H9 (cell line): ENCODE data around the gene KLF13. TPM values are rescaled to one million over a fixed set of nuclear protein-coding genes. Genes with fewer than 3 reads are reported as not detected.

Experiments
- DNase-seq: peaks from one replicate; pipeline ENCODE4 v3.0.0-alpha.2; 2017
- H2AFZ ChIP-seq: one replicate; pipeline ENCODE4 v1.6.1; 2013; ENCODE audit warnings: mild to moderate bottlenecking, low read length, control low read depth, moderate library complexity
- H2AK5ac ChIP-seq: 2 replicates; pipeline ENCODE4 v1.6.1; 2013; ENCODE audit warnings: low read length, control low read depth, mixed read lengths; ENCODE audit not compliant: insufficient read length
- H2BK120ac ChIP-seq: one replicate; pipeline ENCODE4 v1.6.1; 2013; ENCODE audit warnings: low read depth, mild to moderate bottlenecking, low read length, control low read depth, inconsistent platforms; ENCODE audit not compliant: poor library complexity, severe bottlenecking
- H2BK12ac ChIP-seq: 2 replicates; pipeline ENCODE4 v1.6.1; 2013; ENCODE audit warnings: low read length, control low read depth, mixed read lengths, low read depth; ENCODE audit not compliant: insufficient read length
- H2BK15ac ChIP-seq: 2 replicates; pipeline ENCODE4 v1.6.1; 2013; ENCODE audit warnings: low read depth, low read length, control low read depth
- H2BK20ac ChIP-seq: one replicate; pipeline ENCODE4 v1.6.1; 2013; ENCODE audit warnings: low read depth, mild to moderate bottlenecking, low read length, control low read depth, inconsistent platforms; ENCODE audit not compliant: poor library complexity, severe bottlenecking
- H2BK5ac ChIP-seq: 2 replicates; pipeline ENCODE4 v1.6.1; 2013; ENCODE audit warnings: low read length, control low read depth, mixed read lengths; ENCODE audit not compliant: insufficient read length
- H3K14ac ChIP-seq: 2 replicates; pipeline ENCODE4 v1.6.1; 2013; ENCODE audit warnings: low read length, control low read depth; ENCODE audit not compliant: insufficient read depth
- H3K18ac ChIP-seq: 2 replicates; pipeline ENCODE4 v1.6.1; 2013; ENCODE audit warnings: low read depth, mild to moderate bottlenecking, mixed read lengths, low read length, control low read depth; ENCODE audit not compliant: insufficient read length
- H3K23ac ChIP-seq: 2 replicates; pipeline ENCODE4 v1.6.1; 2013; ENCODE audit warnings: low read length, control low read depth, mixed read lengths, low read depth; ENCODE audit not compliant: insufficient read length
- H3K23me2 ChIP-seq: 2 replicates; pipeline ENCODE4 v1.6.1; 2013; ENCODE audit warnings: low read depth, mild to moderate bottlenecking, mixed read lengths, low read length, control low read depth; ENCODE audit not compliant: insufficient read length, poor library complexity, severe bottlenecking
- H3K27ac ChIP-seq: 2 replicates; pipeline ENCODE4 v1.5.1; 2013; ENCODE audit warnings: low read length, control low read depth, mixed read lengths, low read depth; ENCODE audit not compliant: insufficient read length
- H3K27me3 ChIP-seq: 2 replicates; pipeline ENCODE4 v1.6.1; 2013; ENCODE audit warnings: low read length, control low read depth, inconsistent platforms; ENCODE audit not compliant: insufficient read depth
- H3K4ac ChIP-seq: 2 replicates; pipeline ENCODE4 v1.6.1; 2013; ENCODE audit warnings: low read depth, mild to moderate bottlenecking, control low read depth, inconsistent platforms, low read length, moderate library complexity
- H3K4me1 ChIP-seq: 2 replicates; pipeline ENCODE4 v1.6.1; 2013; ENCODE audit warnings: low read length, control low read depth, inconsistent platforms; ENCODE audit not compliant: insufficient read depth
- H3K4me2 ChIP-seq: 2 replicates; pipeline ENCODE4 v1.6.1; 2013; ENCODE audit warnings: low read length, control low read depth, mixed read lengths; ENCODE audit not compliant: insufficient read length, insufficient read depth
- H3K56ac ChIP-seq: 2 replicates; pipeline ENCODE4 v1.6.1; 2013; ENCODE audit warnings: low read depth, mild to moderate bottlenecking, mixed read lengths, low read length, control low read depth; ENCODE audit not compliant: insufficient read length
- H3K79me1 ChIP-seq: 2 replicates; pipeline ENCODE4 v1.6.1; 2013; ENCODE audit warnings: low read depth, mild to moderate bottlenecking, moderate library complexity, low read length, control low read depth, inconsistent platforms; ENCODE audit not compliant: insufficient read depth, poor library complexity, severe bottlenecking
- H3K79me2 ChIP-seq: 2 replicates; pipeline ENCODE4 v1.6.1; 2013; ENCODE audit warnings: low read length, control low read depth, inconsistent platforms; ENCODE audit not compliant: insufficient read depth
- H3K9ac ChIP-seq: 2 replicates; pipeline ENCODE4 v1.6.1; 2013; ENCODE audit warnings: low read length, control low read depth, mixed read lengths; ENCODE audit not compliant: insufficient read length; ENCODE audit errors: extremely low read depth
- H3K9me3 ChIP-seq: one replicate; pipeline ENCODE4 v1.6.1; 2013; ENCODE audit warnings: low read depth, low read length, inconsistent platforms; ENCODE audit not compliant: control insufficient read depth
- H3T11ph ChIP-seq: one replicate; pipeline ENCODE4 v1.6.1; 2013; ENCODE audit warnings: mild to moderate bottlenecking, low read length, control low read depth, inconsistent platforms
- H4K20me1 ChIP-seq: one replicate; pipeline ENCODE4 v1.6.1; 2013; ENCODE audit not compliant: control insufficient read depth, insufficient read length, insufficient read depth
- H4K5ac ChIP-seq: 2 replicates; pipeline ENCODE4 v1.6.1; 2013; ENCODE audit warnings: low read depth, mild to moderate bottlenecking, mixed read lengths, low read length, control low read depth; ENCODE audit not compliant: insufficient read length
- H4K8ac ChIP-seq: replicated peaks from 2 replicates; pipeline ENCODE4 v1.6.1; 2013; ENCODE audit warnings: low read length, control low read depth, mixed read lengths, low read depth; ENCODE audit not compliant: insufficient read length
- H4K91ac ChIP-seq: 2 replicates; pipeline ENCODE4 v1.6.1; 2013; ENCODE audit warnings: low read depth, mild to moderate bottlenecking, moderate library complexity, mixed read lengths, low read length, control low read depth; ENCODE audit not compliant: insufficient read length
- H3K27ac Mint-ChIP-seq, 3 experiments: 2 replicates in 2 of 3; 3 replicates in 1 of 3; pipeline ENCODE4 v1.8.0; 2020 to 2021; ENCODE audit warnings: mixed read lengths in 3 of 3, mild to moderate bottlenecking in 1 of 3, moderate library complexity in 1 of 3
- H3K27me3 Mint-ChIP-seq: 2 replicates; pipeline ENCODE4 v1.8.0; 2021; ENCODE audit warnings: low read depth, mild to moderate bottlenecking, moderate library complexity, mixed read lengths
- H3K36me3 Mint-ChIP-seq, 3 experiments: 2 replicates in 2 of 3; 3 replicates in 1 of 3; pipeline ENCODE4 v1.8.0; 2020 to 2021; ENCODE audit warnings: low read depth in 3 of 3, mixed read lengths in 3 of 3; ENCODE audit not compliant: insufficient read depth in 1 of 3
- H3K4me1 Mint-ChIP-seq, 2 experiments: 2 replicates each; pipeline ENCODE4 v1.8.0; 2020; ENCODE audit warnings: mixed read lengths in 2 of 2
- H3K4me3 Mint-ChIP-seq, 2 experiments: 2 replicates in 1 of 2; 3 replicates in 1 of 2; pipeline ENCODE4 v1.8.0; 2020 to 2021; ENCODE audit warnings: mild to moderate bottlenecking in 2 of 2, mixed read lengths in 2 of 2, moderate library complexity in 1 of 2
- H3K9me3 Mint-ChIP-seq, 2 experiments: 2 replicates in 1 of 2; 3 replicates in 1 of 2; pipeline ENCODE4 v1.8.0; 2020; ENCODE audit warnings: mild to moderate bottlenecking in 2 of 2, mixed read lengths in 2 of 2, moderate library complexity in 1 of 2
- WGBS: extraction: QIAGEN DNeasy Blood & Tissue Kit; methylation state at CpG from one replicate; pipeline ENCODE4 v1.1.7; 2013; ENCODE audit warnings: missing lambda C conversion rate, low lambda C conversion rate, mixed read lengths; ENCODE audit not compliant: insufficient read length; ENCODE audit errors: extremely low coverage; 5-methylcytosine and 5-hydroxymethylcytosine counted together
- total RNA-seq: library from RNA; stranded (reverse); gene quantifications from 2 replicates; pipeline ENCODE4 v1.2.1, GENCODE V29; 2021
- TF ChIP-seq, protein P1 (sequence below): fragments of 200-600 bp; sonication (generic); conservative IDR thresholded peaks from 3 replicates; pipeline ENCODE4 v1.8.0; 2021; ENCODE audit warnings: antibody characterized with exemption, mild to moderate bottlenecking

KLF13 gene
- total RNA-seq, 1 experiment from 2014 or later, result 33.4 TPM

DNA sequence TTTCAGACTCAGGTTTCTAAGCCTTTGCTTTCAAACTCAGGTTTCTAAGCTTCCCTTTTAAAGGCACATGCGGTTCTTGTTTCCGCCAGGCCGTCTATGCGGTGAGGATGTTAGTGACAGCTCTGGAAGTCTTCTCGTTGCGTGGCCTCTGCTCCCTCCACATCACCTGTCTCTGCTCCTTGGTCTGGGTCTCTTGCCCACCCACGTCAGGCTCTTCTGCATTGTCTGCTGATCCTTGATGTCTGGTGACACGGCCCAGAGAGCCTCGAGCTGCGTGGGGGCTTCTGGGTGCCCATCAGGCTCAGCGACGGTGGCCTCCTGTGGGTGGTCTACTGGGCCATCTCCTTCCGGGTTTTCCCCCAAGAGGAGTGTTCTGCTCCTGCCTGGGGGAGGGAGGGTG lies 30.5 kb downstream of the KLF13 start:
- Mint-ChIP-seq H3K4me1 (peaks cover 49 to 65% of the 10 kb centered on the region in 2 experiments), H3K27ac (no peak overlapping the region; a peak in 1 of 7 replicates), H3K4me3 (no peak overlapping the region), H3K9me3 (no peaks in the 10 kb centered on the region), H3K27me3 (no peaks in the 10 kb centered on the region; the same call in 1 of the 2 replicates), H3K36me3 (peaks cover 0 to 13% (median 2%) of the 10 kb centered on the region in 3 experiments; a peak in 4 of 7 replicates)
- Histone ChIP-seq H3K4me2 (no peak overlapping the region), H2BK15ac (no peak overlapping the region), H2BK120ac (no peak overlapping the region), H2AFZ (no peak overlapping the region), H4K20me1 (no peaks in the 10 kb centered on the region), H4K91ac (no peak overlapping the region), H3K14ac (no peak overlapping the region), H2BK20ac (no peak overlapping the region), H3K23ac (no peak overlapping the region), H3K79me1 (peaks cover 4% of the 10 kb centered on the region), H3K27ac (no peak overlapping the region), H3T11ph (no peak overlapping the region), H3K79me2 (peaks cover 4% of the 10 kb centered on the region; the same call in 1 of the 2 replicates), H4K8ac (no peak overlapping the region), H3K18ac (no peak overlapping the region), H3K4ac (no peak overlapping the region), H3K9me3 (no peaks in the 10 kb centered on the region), H3K23me2 (no peaks in the 10 kb centered on the region), H3K9ac (no peak overlapping the region), H3K56ac (no peak overlapping the region), H4K5ac (no peak overlapping the region), H3K27me3 (no peaks in the 10 kb centered on the region; the same call in 1 of the 2 replicates), H2BK12ac (no peak overlapping the region), H2AK5ac (no peak overlapping the region), H3K4me1 (peaks cover 7% of the 10 kb centered on the region), H2BK5ac (no peak overlapping the region)
- no CpG with 5 or more reads among the region's 13 CpGs for WGBS
- no peak for DNase-seq
- TF ChIP-seq, protein P1, sequence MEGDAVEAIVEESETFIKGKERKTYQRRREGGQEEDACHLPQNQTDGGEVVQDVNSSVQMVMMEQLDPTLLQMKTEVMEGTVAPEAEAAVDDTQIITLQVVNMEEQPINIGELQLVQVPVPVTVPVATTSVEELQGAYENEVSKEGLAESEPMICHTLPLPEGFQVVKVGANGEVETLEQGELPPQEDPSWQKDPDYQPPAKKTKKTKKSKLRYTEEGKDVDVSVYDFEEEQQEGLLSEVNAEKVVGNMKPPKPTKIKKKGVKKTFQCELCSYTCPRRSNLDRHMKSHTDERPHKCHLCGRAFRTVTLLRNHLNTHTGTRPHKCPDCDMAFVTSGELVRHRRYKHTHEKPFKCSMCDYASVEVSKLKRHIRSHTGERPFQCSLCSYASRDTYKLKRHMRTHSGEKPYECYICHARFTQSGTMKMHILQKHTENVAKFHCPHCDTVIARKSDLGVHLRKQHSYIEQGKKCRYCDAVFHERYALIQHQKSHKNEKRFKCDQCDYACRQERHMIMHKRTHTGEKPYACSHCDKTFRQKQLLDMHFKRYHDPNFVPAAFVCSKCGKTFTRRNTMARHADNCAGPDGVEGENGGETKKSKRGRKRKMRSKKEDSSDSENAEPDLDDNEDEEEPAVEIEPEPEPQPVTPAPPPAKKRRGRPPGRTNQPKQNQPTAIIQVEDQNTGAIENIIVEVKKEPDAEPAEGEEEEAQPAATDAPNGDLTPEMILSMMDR, result no peak
